ENCODE data around the gene ARHGAP26. TPM values are rescaled to one million over a fixed set of nuclear protein-coding genes. Genes with fewer than 3 reads are reported as not detected.

The ARHGAP26 gene
- total and polyA plus RNA-seq, 7 donors: 5.4 to 25.5 (median 19.1) TPM

GRCh38 chr5:142910128-142910527, 140.0 kb downstream of the ARHGAP26 start:
- Histone ChIP-seq H3K27ac (no peak overlapping the region), H3K27me3 (no peaks in the 10 kb centered on the region), H3K4me3 (no peak overlapping the region), H3K9me3 (no peaks in the 10 kb centered on the region), H3K4me1 (no peaks in the 10 kb centered on the region), H3K36me3 (peaks cover 0 to 12% (median 2%) of the 10 kb centered on the region in 4 donors)
- DNase-seq: no peak
- WGBS, 2 donors: 91 to 95% methylated on average over 6 of the region's 6 CpGs
- TF ChIP-seq EP300 (IDR thresholded peaks at IDR 0.05) (no peak), POLR2A (IDR thresholded peaks at IDR 0.05) (no peak), POLR2AphosphoS5 (IDR thresholded peaks at IDR 0.05) (no peak), CTCF (IDR thresholded peaks at IDR 0.05) (no peak)
- intact Hi-C loops (cut with DNase I): no loop called here

- DNase-seq: no peak
- no peak for TF ChIP-seq CTCF (IDR thresholded peaks at IDR 0.05)
- TF ChIP-seq POLR2AphosphoS5 (IDR thresholded peaks at IDR 0.05): no peak
- no peak overlapping the region for H3K4me3 ChIP-seq
- H3K27ac ChIP-seq: no peak overlapping the region
- H3K4me1 ChIP-seq: no peaks in the 10 kb centered on the region
- H3K36me3 ChIP-seq: peaks cover 0 to 7% (median 2%) of the 10 kb centered on the region in 4 donors
- H3K27me3 ChIP-seq: no peaks in the 10 kb centered on the region
- 67 to 84% methylated on average over 3 of the region's 3 CpGs for WGBS, 2 donors
- intact Hi-C loops (cut with DNase I): no loop called here
- H3K9me3 ChIP-seq: no peaks in the 10 kb centered on the region
Observed at GRCh38 chr5:142911170-142911569, 141.0 kb downstream of the ARHGAP26 start.

GRCh38 chr5:142911775-142912174, 141.6 kb downstream of the ARHGAP26 start:
- Histone ChIP-seq H3K9me3 (no peaks in the 10 kb centered on the region), H3K36me3 (peaks cover 0 to 7% (median 2%) of the 10 kb centered on the region in 4 donors), H3K4me3 (no peak overlapping the region), H3K27ac (no peak overlapping the region), H3K4me1 (no peaks in the 10 kb centered on the region), H3K27me3 (no peaks in the 10 kb centered on the region)
- intact Hi-C loops (cut with DNase I): no loop called here
- no peak for DNase-seq
- no peak for TF ChIP-seq POLR2A (IDR thresholded peaks at IDR 0.05)
- no peak for TF ChIP-seq EP300 (IDR thresholded peaks at IDR 0.05)
- TF ChIP-seq CTCF (IDR thresholded peaks at IDR 0.05): no peak
- no peak for TF ChIP-seq POLR2AphosphoS5 (IDR thresholded peaks at IDR 0.05)

GRCh38 chr5:142913728-142914338, 143.7 kb downstream of the ARHGAP26 start:
- no peaks in the 10 kb centered on the region for H3K27me3 ChIP-seq
- no peak overlapping the region for H3K4me3 ChIP-seq
- WGBS, 2 donors: 74 to 89% methylated on average over 9 of the region's 9 CpGs
- no peaks in the 10 kb centered on the region for H3K9me3 ChIP-seq
- H3K4me1 ChIP-seq: no peaks in the 10 kb centered on the region
- no peak overlapping the region for H3K27ac ChIP-seq
- H3K36me3 ChIP-seq: no peaks in the 10 kb centered on the region
- TF ChIP-seq POLR2A (IDR thresholded peaks at IDR 0.05) (no peak), CTCF (IDR thresholded peaks at IDR 0.05) (no peak), EP300 (IDR thresholded peaks at IDR 0.05) (no peak), POLR2AphosphoS5 (IDR thresholded peaks at IDR 0.05) (no peak)
- DNase-seq: no peak
- intact Hi-C loops (cut with DNase I): no loop called here

GRCh38 chr5:142915038-142915437, 144.9 kb downstream of the ARHGAP26 start:
- Histone ChIP-seq H3K27ac (no peak overlapping the region), H3K4me3 (no peak overlapping the region), H3K4me1 (no peaks in the 10 kb centered on the region), H3K36me3 (no peaks in the 10 kb centered on the region), H3K9me3 (no peaks in the 10 kb centered on the region), H3K27me3 (no peaks in the 10 kb centered on the region)
- WGBS, 2 donors: 98% methylated on average over 8 of the region's 8 CpGs
- no peak for TF ChIP-seq POLR2A (IDR thresholded peaks at IDR 0.05)
- TF ChIP-seq EP300 (IDR thresholded peaks at IDR 0.05): no peak
- TF ChIP-seq CTCF (IDR thresholded peaks at IDR 0.05): no peak
- TF ChIP-seq POLR2AphosphoS5 (IDR thresholded peaks at IDR 0.05): no peak
- intact Hi-C loops (cut with DNase I): no loop called here
- DNase-seq: no peak

Data from sigmoid colon (tissue), 7 donors.